Spleen (tissue), 11 donors: ENCODE measurements around the gene SOX15. TPM values are rescaled to one million over a fixed set of nuclear protein-coding genes. Genes with fewer than 3 reads are reported as not detected.
A peak's percentile ranks its signal among the peaks of the same experiment; 100 is the strongest.

Experiments
- DNase-seq: peaks from one replicate; pipeline ENCODE4 v3.0.0-alpha.2; 2020
- H3K27ac ChIP-seq, 8 donors: fragments of 200-600 bp; sonication (generic) in 7 of 8; 1 replicate in 4 of 8; 2 replicates in 4 of 8; pipeline versions ENCODE4 v1.5.0 to v1.8.0; 2016 to 2021; ENCODE audit warnings: inconsistent platforms in 4 of 8, mild to moderate bottlenecking in 4 of 8, moderate library complexity in 1 of 8
- H3K27me3 ChIP-seq, 7 donors: fragments of 200-600 bp; sonication (generic) in 6 of 7; replicated peaks in 1 of 7; 1 replicate in 4 of 7; 2 replicates in 3 of 7; pipeline versions ENCODE4 v1.5.0 to v1.8.0; 2016 to 2021; ENCODE audit warnings: inconsistent platforms in 3 of 7, mild to moderate bottlenecking in 1 of 7
- H3K36me3 ChIP-seq, 6 donors: fragments of 200-600 bp; sonication (generic) in 5 of 6; 1 replicate in 4 of 6; 2 replicates in 2 of 6; pipeline versions ENCODE4 v1.5.0 to v1.8.0; 2016 to 2021; ENCODE audit warnings: inconsistent platforms in 2 of 6
- H3K4me1 ChIP-seq, 6 donors: fragments of 200-600 bp; sonication (generic) in 5 of 6; 1 replicate in 3 of 6; 2 replicates in 3 of 6; pipeline versions ENCODE4 v1.5.0 to v1.8.0; 2016 to 2021; ENCODE audit warnings: inconsistent platforms in 3 of 6
- H3K4me3 ChIP-seq, 8 donors: fragments of 200-600 bp; sonication (generic) in 7 of 8; 1 replicate in 4 of 8; 2 replicates in 4 of 8; pipeline versions ENCODE4 v1.5.0 to v1.8.0; 2016 to 2021; ENCODE audit warnings: inconsistent platforms in 4 of 8, mild to moderate bottlenecking in 4 of 8, moderate library complexity in 2 of 8
- H3K9me3 ChIP-seq, 8 donors: fragments of 200-600 bp; sonication (generic) in 7 of 8; 1 replicate in 4 of 8; 2 replicates in 4 of 8; pipeline versions ENCODE4 v1.5.0 to v1.8.0; 2016 to 2021; ENCODE audit warnings: inconsistent platforms in 4 of 8
- POLR2A ChIP-seq, 3 donors: fragments of 450-650 bp; IDR thresholded peaks; one replicate each; pipeline ENCODE4 v1.5.1; 2017; ENCODE audit warnings: antibody characterized with exemption in 3 of 3, mild to moderate bottlenecking in 1 of 3
- POLR2AphosphoS5 ChIP-seq, 3 donors: sonication (generic); formaldehyde crosslinking; IDR thresholded peaks; one replicate each; pipeline ENCODE4 v1.5.1; 2017; ENCODE audit warnings: antibody characterized with exemption in 3 of 3
- WGBS, 5 donors: extraction: QIAGEN DNeasy Blood & Tissue Kit in 3 of 5; methylation state at CpG; one replicate each; pipeline versions ENCODE4 v1.1.5 to v1.1.7; 2013 to 2018; 5-methylcytosine and 5-hydroxymethylcytosine counted together
- intact Hi-C: fragments of 100-400 bp; cut with DNase I; formaldehyde crosslinking; loops from one replicate; pipeline ENCODE4 v1.15.0; 2023; ENCODE audit warnings: low total_unique reads
- polyA plus RNA-seq, 3 donors: library from polyadenylated mRNA; stranded (reverse); fragments of 200-250 nt; gene quantifications; one replicate each; pipeline ENCODE4 v1.2.1, GENCODE V29; 2013
- total RNA-seq, 7 donors: library from RNA; depleted of rRNA in 3 of 7; stranded (reverse); fragments of >200 nt in 3 of 7; fragmentation: NEBNext Ultra II Directional in 4 of 7; extraction: Animal tissue kit (Norgen Biotek cat#: 25700) in 4 of 7; gene quantifications; one replicate each; pipeline versions ENCODE4 v1.1.0 to v1.2.1, GENCODE V29; 2016 to 2021
- TF ChIP-seq, protein P1 (sequence below), 11 experiments: fragments of 200-600 bp in 7 of 11; fragments of 450-650 bp in 4 of 11; sonication (generic) in 4 of 11; IDR thresholded peaks in 8 of 11; conservative IDR thresholded peaks in 3 of 11; 1 replicate in 7 of 11; 2 replicates in 4 of 11; pipeline versions ENCODE4 v1.4.0 to v1.8.0; 2016 to 2021; ENCODE audit warnings: antibody characterized with exemption in 11 of 11, inconsistent platforms in 4 of 11, mild to moderate bottlenecking in 1 of 11
- donor health status: healthy with polysubstance abuse.
- donor health status: DM: no; HTN: no; CAD: no; lungs with moderate emphysema.
- donor health status: DM: no; HTN: no; CAD: no.
- donor health status: Bipolar disorder and iron deficiency.
- donor health status: healthy.
- donor health status: DM: no; HTN: no; CAD: no.
- donor health status: DM: yes; HTN: yes; CAD: no.

The SOX15 gene
- total and polyA plus RNA-seq, 10 donors, result 0.20 to 1.7 (median 0.43) TPM; not detected in 4

DNA sequence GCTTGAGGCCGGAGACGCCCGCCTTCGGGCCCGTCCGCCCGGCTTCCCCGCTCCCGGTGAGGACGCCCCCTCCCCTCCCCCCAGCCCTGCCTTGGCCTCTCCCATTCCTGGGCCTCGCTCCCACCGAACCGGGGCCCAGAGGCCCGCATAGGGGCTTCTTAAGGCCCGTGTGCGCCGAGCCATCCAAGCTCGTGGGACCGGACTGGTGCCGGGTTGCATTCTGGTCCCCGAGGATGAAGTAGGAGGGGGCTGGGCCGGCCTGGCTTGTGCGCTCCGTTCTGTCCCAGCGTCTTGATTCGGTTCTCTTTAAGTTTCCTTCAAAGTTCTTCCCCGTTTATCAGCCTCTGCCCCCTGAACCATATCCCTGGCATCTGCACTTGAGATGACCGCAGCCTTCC is 27.7 kb downstream of the SOX15 start:
- no peaks in the 10 kb centered on the region for H3K27me3 ChIP-seq
- H3K4me1 ChIP-seq, result peaks cover 43 to 78% (median 68%) of the 10 kb centered on the region in 6 donors
- 1 to 2% (median 2%) methylated on average over 9 to 28 of the region's 28 CpGs for WGBS, 5 donors
- DNase-seq, result no peak
- H3K36me3 ChIP-seq, result peaks cover 5 to 53% (median 36%) of the 10 kb centered on the region in 6 donors
- H3K27ac ChIP-seq, result peak overlapping the region; percentile 86 to 98 (median 94)
- TF ChIP-seq POLR2A (IDR thresholded peaks at IDR 0.05) (no peak), POLR2AphosphoS5 (IDR thresholded peaks at IDR 0.05) (no peak)
- TF ChIP-seq, protein P1, sequence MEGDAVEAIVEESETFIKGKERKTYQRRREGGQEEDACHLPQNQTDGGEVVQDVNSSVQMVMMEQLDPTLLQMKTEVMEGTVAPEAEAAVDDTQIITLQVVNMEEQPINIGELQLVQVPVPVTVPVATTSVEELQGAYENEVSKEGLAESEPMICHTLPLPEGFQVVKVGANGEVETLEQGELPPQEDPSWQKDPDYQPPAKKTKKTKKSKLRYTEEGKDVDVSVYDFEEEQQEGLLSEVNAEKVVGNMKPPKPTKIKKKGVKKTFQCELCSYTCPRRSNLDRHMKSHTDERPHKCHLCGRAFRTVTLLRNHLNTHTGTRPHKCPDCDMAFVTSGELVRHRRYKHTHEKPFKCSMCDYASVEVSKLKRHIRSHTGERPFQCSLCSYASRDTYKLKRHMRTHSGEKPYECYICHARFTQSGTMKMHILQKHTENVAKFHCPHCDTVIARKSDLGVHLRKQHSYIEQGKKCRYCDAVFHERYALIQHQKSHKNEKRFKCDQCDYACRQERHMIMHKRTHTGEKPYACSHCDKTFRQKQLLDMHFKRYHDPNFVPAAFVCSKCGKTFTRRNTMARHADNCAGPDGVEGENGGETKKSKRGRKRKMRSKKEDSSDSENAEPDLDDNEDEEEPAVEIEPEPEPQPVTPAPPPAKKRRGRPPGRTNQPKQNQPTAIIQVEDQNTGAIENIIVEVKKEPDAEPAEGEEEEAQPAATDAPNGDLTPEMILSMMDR (IDR thresholded peaks at IDR 0.05 in 8 of 11, conservative IDR thresholded peaks at IDR 0.05 in 3 of 11), result no peak
- peak overlapping the region; percentile 75 to 98 (median 95) for H3K4me3 ChIP-seq
- intact Hi-C loops, result loop anchor here (5.0 kb wide), 2 partner anchors 45 to 125 kb away; partner anchors contain the start of genes FGF11 and TMEM102
- no peaks in the 10 kb centered on the region for H3K9me3 ChIP-seq

- TF ChIP-seq POLR2A (IDR thresholded peaks at IDR 0.05), result peak in 2 of 3 donors; percentile 32 to 40
- TF ChIP-seq, protein P1 (IDR thresholded peaks at IDR 0.05 in 8 of 11, conservative IDR thresholded peaks at IDR 0.05 in 3 of 11), result peak in 1 of 11 experiments; percentile 3
- peak; percentile 87 to 92 (median 90) for TF ChIP-seq POLR2AphosphoS5 (IDR thresholded peaks at IDR 0.05)
- H3K4me3 ChIP-seq, result peak within 1 kb of the TSS; percentile 75 to 98 (median 95)
- intact Hi-C loops, result loop anchor here (5.0 kb wide), 2 partner anchors 44 to 124 kb away; partner anchors contain the start of genes FGF11 and TMEM102
- peaks cover 5 to 53% (median 31%) of the 10 kb centered on the region in 6 donors for H3K36me3 ChIP-seq
- peak; percentile 98 for DNase-seq
- H3K27me3 ChIP-seq, result no peaks in the 10 kb centered on the region
- no peaks in the 10 kb centered on the region for H3K9me3 ChIP-seq
- WGBS, 5 donors, result 0 to 1% (median 0%) methylated on average over 37 to 82 of the region's 82 CpGs
- peak within 1 kb of the TSS; percentile 86 to 98 (median 94) for H3K27ac ChIP-seq
- peaks cover 43 to 83% (median 72%) of the 10 kb centered on the region in 6 donors for H3K4me1 ChIP-seq
These were observed 28.2 kb downstream of the SOX15 start, which contains the start of gene SENP3 for GRCh38 chr17:7561589-7562207. TSS of gene SENP3 (plus strand) at chr17:7561919. CDS start at chr17:7563077, 1,158 bp downstream.

GRCh38 chr17:7561028-7561575 is 28.8 kb downstream of the SOX15 start:
- Histone ChIP-seq H3K27ac (peak overlapping the region; percentile 86 to 98 (median 94)), H3K36me3 (peaks cover 5 to 51% (median 29%) of the 10 kb centered on the region in 6 donors), H3K9me3 (no peaks in the 10 kb centered on the region), H3K27me3 (no peaks in the 10 kb centered on the region), H3K4me3 (peak overlapping the region; percentile 75 to 98 (median 95)), H3K4me1 (peaks cover 43 to 89% (median 72%) of the 10 kb centered on the region in 6 donors)
- TF ChIP-seq POLR2AphosphoS5 (IDR thresholded peaks at IDR 0.05) (peak in 1 of 3 donors; percentile 51), POLR2A (IDR thresholded peaks at IDR 0.05) (no peak)
- TF ChIP-seq, protein P1 (IDR thresholded peaks at IDR 0.05 in 8 of 11, conservative IDR thresholded peaks at IDR 0.05 in 3 of 11), result peak; percentile 75 to 96 (median 86)
- intact Hi-C loops, result loop anchor here (5.0 kb wide), 2 partner anchors 44 to 124 kb away; partner anchors contain the start of genes FGF11 and TMEM102
- DNase-seq, result peak; percentile 96
- 0 to 1% (median 1%) methylated on average over 32 of the region's 32 CpGs for WGBS, 5 donors
